Mesendoderm (in vitro differentiated cells): ENCODE data around the gene ANO2.
"Not testable (repeated sequence)": the region's sequence is repeated elsewhere in the genome, so short reads cannot be mapped to it uniquely, and the experiment has no call there.

Experiments used
- DNase-seq: peaks from one replicate; pipeline ENCODE4 v3.0.0; 2013
- H2AK5ac ChIP-seq: 2 replicates; pipeline ENCODE4 v1.6.1; 2013; ENCODE audit warnings: low read length, inconsistent platforms
- H2BK120ac ChIP-seq: 2 replicates; pipeline ENCODE4 v1.6.1; 2013; ENCODE audit warnings: low read depth, mild to moderate bottlenecking, low read length, moderate library complexity, mixed read lengths
- H2BK15ac ChIP-seq: replicated peaks from 2 replicates; pipeline ENCODE4 v1.6.1; 2013; ENCODE audit warnings: low read depth, mild to moderate bottlenecking, moderate library complexity
- H2BK5ac ChIP-seq: 2 replicates; pipeline ENCODE4 v1.6.1; 2013; ENCODE audit warnings: low read length, inconsistent platforms
- H3K18ac ChIP-seq: 2 replicates; pipeline ENCODE4 v1.6.1; 2013; ENCODE audit warnings: mild to moderate bottlenecking, low read length, mixed read lengths
- H3K23ac ChIP-seq: one replicate; pipeline ENCODE4 v1.6.1; 2013; ENCODE audit warnings: low read length
- H3K27ac ChIP-seq: 2 replicates; pipeline ENCODE4 v1.5.1; 2013; ENCODE audit warnings: low read depth, mild to moderate bottlenecking, inconsistent platforms, low read length, moderate library complexity
- H3K27me3 ChIP-seq: 2 replicates; pipeline ENCODE4 v1.6.1; 2013; ENCODE audit warnings: low read length, control low read depth, mild to moderate bottlenecking, inconsistent platforms; ENCODE audit not compliant: insufficient read depth, poor library complexity
- H3K36me3 ChIP-seq: 2 replicates; pipeline ENCODE4 v1.6.1; 2013; ENCODE audit warnings: low read length, inconsistent platforms; ENCODE audit not compliant: control insufficient read depth, insufficient read depth
- H3K4ac ChIP-seq: one replicate; pipeline ENCODE4 v1.6.1; 2013; ENCODE audit warnings: low read depth, mild to moderate bottlenecking, low read length, moderate library complexity
- H3K4me1 ChIP-seq: 2 replicates; pipeline ENCODE4 v1.6.1; 2013; ENCODE audit warnings: low read depth, low read length, inconsistent platforms; ENCODE audit not compliant: control insufficient read depth
- H3K4me2 ChIP-seq: 2 replicates; pipeline ENCODE4 v1.6.1; 2013; ENCODE audit warnings: low read length
- H3K4me3 ChIP-seq: 2 replicates; pipeline ENCODE4 v1.5.1; 2013; ENCODE audit warnings: mild to moderate bottlenecking, low read length
- H3K56ac ChIP-seq: one replicate; pipeline ENCODE4 v1.6.1; 2013; ENCODE audit warnings: low read length
- H3K79me1 ChIP-seq: 2 replicates; pipeline ENCODE4 v1.6.1; 2013; ENCODE audit warnings: low read length, inconsistent platforms
- H3K79me2 ChIP-seq: 2 replicates; pipeline ENCODE4 v1.6.1; 2013; ENCODE audit warnings: mild to moderate bottlenecking, low read length; ENCODE audit not compliant: control insufficient read depth, insufficient read depth
- H3K9ac ChIP-seq: 2 replicates; pipeline ENCODE4 v1.6.1; 2013; ENCODE audit warnings: low read length, inconsistent platforms
- H4K5ac ChIP-seq: one replicate; pipeline ENCODE4 v1.6.1; 2013; ENCODE audit warnings: low read length
- H4K8ac ChIP-seq: one replicate; pipeline ENCODE4 v1.6.1; 2013; ENCODE audit warnings: low read depth, mild to moderate bottlenecking, control low read depth, low read length, moderate library complexity
- WGBS: extraction: QIAGEN DNeasy Blood & Tissue Kit; methylation state at CpG from one replicate; pipeline ENCODE4 v1.1.7; 2013; ENCODE audit warnings: low lambda C conversion rate, missing lambda C conversion rate; ENCODE audit not compliant: insufficient coverage; ENCODE audit errors: extremely low coverage; 5-methylcytosine and 5-hydroxymethylcytosine counted together

ANO2 gene

DNA sequence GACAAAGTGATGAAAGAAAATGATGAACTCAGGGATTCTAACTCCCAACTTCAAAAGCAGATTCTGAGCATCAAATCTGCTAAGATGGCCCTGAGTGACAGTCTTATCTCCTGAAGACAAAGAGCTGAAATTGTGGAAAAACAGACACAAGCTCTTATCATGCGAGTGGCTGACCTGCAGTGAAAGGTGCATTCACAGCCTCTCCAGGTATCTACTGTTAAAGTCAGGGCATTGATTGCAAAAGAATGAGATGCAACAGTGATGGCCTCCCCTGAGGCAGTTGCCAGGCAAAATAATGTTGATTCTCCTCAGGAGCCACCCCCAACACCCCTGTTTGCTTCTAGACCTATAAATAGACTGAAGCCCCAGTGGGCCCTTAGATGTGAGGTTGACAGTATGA, 126.2 kb downstream of the ANO2 start:
- H3K4me3 ChIP-seq, H4K8ac ChIP-seq, H2AK5ac ChIP-seq, H4K5ac ChIP-seq, H3K27ac ChIP-seq, H3K9ac ChIP-seq, H3K79me2 ChIP-seq, H3K4me1 ChIP-seq, H2BK120ac ChIP-seq, H3K4me2 ChIP-seq, H3K36me3 ChIP-seq, H3K56ac ChIP-seq, H3K27me3 ChIP-seq, H3K23ac ChIP-seq, H3K18ac ChIP-seq, H2BK15ac ChIP-seq, H3K4ac ChIP-seq, H2BK5ac ChIP-seq, H3K79me1 ChIP-seq: not testable (repeated sequence)
- WGBS: no CpG with 5 or more reads among the region's 1 CpG
- DNase-seq: peak; percentile 71

GRCh38 chr12:5817246-5817645, 127.8 kb downstream of the ANO2 start:
- Histone ChIP-seq H3K23ac (no peak overlapping the region), H3K4ac (no peak overlapping the region), H4K8ac (no peak overlapping the region), H3K9ac (no peak overlapping the region), H3K18ac (no peak overlapping the region), H3K27ac (no peak overlapping the region), H3K4me2 (no peak overlapping the region), H2BK15ac (no peak overlapping the region), H2AK5ac (no peak overlapping the region), H3K79me2 (no peaks in the 10 kb centered on the region), H3K36me3 (no peaks in the 10 kb centered on the region), H2BK120ac (no peak overlapping the region), H2BK5ac (no peak overlapping the region), H3K27me3 (no peaks in the 10 kb centered on the region), H3K79me1 (no peaks in the 10 kb centered on the region), H3K4me1 (no peaks in the 10 kb centered on the region), H4K5ac (no peak overlapping the region), H3K4me3 (no peak overlapping the region), H3K56ac (no peak overlapping the region)
- DNase-seq: no peak
- WGBS: no CpG with 5 or more reads among the region's 4 CpGs

- Histone ChIP-seq H3K79me1 (no peaks in the 10 kb centered on the region), H3K4ac (no peak overlapping the region), H2BK15ac (no peak overlapping the region), H2AK5ac (no peak overlapping the region), H2BK5ac (no peak overlapping the region), H3K79me2 (no peaks in the 10 kb centered on the region), H3K18ac (no peak overlapping the region), H3K4me2 (no peak overlapping the region), H2BK120ac (no peak overlapping the region), H4K8ac (no peak overlapping the region), H3K4me3 (no peak overlapping the region), H3K27ac (no peak overlapping the region), H3K23ac (no peak overlapping the region), H3K56ac (no peak overlapping the region), H3K36me3 (no peaks in the 10 kb centered on the region), H3K9ac (no peak overlapping the region), H3K4me1 (no peaks in the 10 kb centered on the region), H4K5ac (no peak overlapping the region), H3K27me3 (no peaks in the 10 kb centered on the region)
- no CpG with 5 or more reads among the region's 9 CpGs for WGBS
- no peak for DNase-seq
Measured at GRCh38 chr12:5809586-5809985, 135.5 kb downstream of the ANO2 start.

DNA sequence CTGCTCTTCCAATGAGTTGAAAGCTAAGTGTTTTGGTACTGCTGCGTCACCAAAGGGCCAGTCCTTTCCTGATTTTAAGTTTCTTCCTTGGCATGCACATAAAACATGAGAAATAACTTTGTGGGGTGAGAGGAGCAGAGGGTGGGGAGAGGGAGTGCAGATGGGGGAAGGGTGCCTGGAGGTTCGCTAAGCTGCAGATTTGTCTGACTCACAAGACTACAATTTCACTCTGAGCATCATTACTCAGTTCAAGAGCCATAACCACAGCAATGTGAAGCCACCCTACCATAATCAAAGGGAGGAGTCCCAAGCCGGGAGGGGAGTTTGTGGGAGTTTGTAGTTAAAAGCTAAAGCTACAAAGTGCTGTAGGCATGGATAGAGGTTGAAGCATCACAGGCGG, 136.1 kb downstream of the ANO2 start:
- Histone ChIP-seq H2BK15ac (no peak overlapping the region), H2BK120ac (no peak overlapping the region), H2AK5ac (no peak overlapping the region), H2BK5ac (no peak overlapping the region), H3K79me1 (no peaks in the 10 kb centered on the region), H4K8ac (no peak overlapping the region), H4K5ac (no peak overlapping the region), H3K27ac (no peak overlapping the region), H3K4ac (no peak overlapping the region), H3K18ac (no peak overlapping the region), H3K56ac (no peak overlapping the region), H3K79me2 (no peaks in the 10 kb centered on the region), H3K9ac (no peak overlapping the region), H3K4me2 (no peak overlapping the region), H3K4me3 (no peak overlapping the region), H3K4me1 (no peaks in the 10 kb centered on the region), H3K36me3 (no peaks in the 10 kb centered on the region), H3K23ac (no peak overlapping the region), H3K27me3 (no peaks in the 10 kb centered on the region)
- no CpG with 5 or more reads among the region's 4 CpGs for WGBS
- DNase-seq: no peak

GRCh38 chr12:5807514-5808219, 137.4 kb downstream of the ANO2 start:
- H3K18ac ChIP-seq: no peak overlapping the region
- no peaks in the 10 kb centered on the region for H3K4me1 ChIP-seq
- no peak overlapping the region for H3K9ac ChIP-seq
- no peaks in the 10 kb centered on the region for H3K27me3 ChIP-seq
- H3K27ac ChIP-seq: no peak overlapping the region
- H3K79me2 ChIP-seq: no peaks in the 10 kb centered on the region
- no peak overlapping the region for H4K8ac ChIP-seq
- no peak overlapping the region for H4K5ac ChIP-seq
- H3K23ac ChIP-seq: no peak overlapping the region
- no peak overlapping the region for H2BK15ac ChIP-seq
- H3K4me3 ChIP-seq: no peak overlapping the region
- WGBS: no CpG with 5 or more reads among the region's 8 CpGs
- H3K4me2 ChIP-seq: no peak overlapping the region
- H2BK5ac ChIP-seq: no peak overlapping the region
- no peak overlapping the region for H3K4ac ChIP-seq
- no peak for DNase-seq
- H2BK120ac ChIP-seq: no peak overlapping the region
- no peaks in the 10 kb centered on the region for H3K79me1 ChIP-seq
- no peaks in the 10 kb centered on the region for H3K36me3 ChIP-seq
- no peak overlapping the region for H2AK5ac ChIP-seq
- no peak overlapping the region for H3K56ac ChIP-seq

GRCh38 chr12:5807090-5807414, 138.0 kb downstream of the ANO2 start:
- H3K4me2 ChIP-seq: no peak overlapping the region
- no peaks in the 10 kb centered on the region for H3K4me1 ChIP-seq
- H3K4ac ChIP-seq: no peak overlapping the region
- no peak overlapping the region for H3K23ac ChIP-seq
- H3K79me1 ChIP-seq: no peaks in the 10 kb centered on the region
- H3K4me3 ChIP-seq: no peak overlapping the region
- no peak overlapping the region for H3K56ac ChIP-seq
- no CpG with 5 or more reads among the region's 6 CpGs for WGBS
- no peak overlapping the region for H3K9ac ChIP-seq
- no peaks in the 10 kb centered on the region for H3K79me2 ChIP-seq
- DNase-seq: no peak
- H3K27me3 ChIP-seq: no peaks in the 10 kb centered on the region
- no peak overlapping the region for H3K18ac ChIP-seq
- no peak overlapping the region for H2BK5ac ChIP-seq
- H2BK120ac ChIP-seq: no peak overlapping the region
- no peak overlapping the region for H2BK15ac ChIP-seq
- no peak overlapping the region for H4K8ac ChIP-seq
- no peak overlapping the region for H3K27ac ChIP-seq
- no peaks in the 10 kb centered on the region for H3K36me3 ChIP-seq
- H4K5ac ChIP-seq: no peak overlapping the region
- no peak overlapping the region for H2AK5ac ChIP-seq
